ENCODE results near the gene LYZL4.
A peak's percentile ranks its signal among the peaks of the same experiment; 100 is the strongest.

LYZL4 gene

DNA sequence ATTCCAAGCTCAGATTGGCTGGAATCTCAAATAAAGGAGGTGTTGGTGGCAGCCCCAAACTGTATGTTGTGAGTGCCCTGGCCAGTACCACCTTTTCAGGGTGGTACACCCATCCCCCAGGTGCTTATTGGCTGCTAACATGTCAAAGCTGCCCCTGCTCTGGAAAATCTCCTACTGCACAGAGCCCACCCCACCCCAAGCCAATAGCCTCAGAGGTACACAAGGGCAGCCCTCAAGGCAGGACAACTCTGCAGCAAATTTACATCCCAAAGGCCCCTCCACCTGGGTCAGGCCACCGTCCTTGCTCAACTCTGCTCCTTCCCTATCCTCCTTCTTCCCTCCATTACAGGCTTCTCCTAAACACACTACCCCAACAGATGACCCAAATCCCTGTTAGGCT lies 37.1 kb upstream of the LYZL4 start:
- TF ChIP-seq, protein P1, sequence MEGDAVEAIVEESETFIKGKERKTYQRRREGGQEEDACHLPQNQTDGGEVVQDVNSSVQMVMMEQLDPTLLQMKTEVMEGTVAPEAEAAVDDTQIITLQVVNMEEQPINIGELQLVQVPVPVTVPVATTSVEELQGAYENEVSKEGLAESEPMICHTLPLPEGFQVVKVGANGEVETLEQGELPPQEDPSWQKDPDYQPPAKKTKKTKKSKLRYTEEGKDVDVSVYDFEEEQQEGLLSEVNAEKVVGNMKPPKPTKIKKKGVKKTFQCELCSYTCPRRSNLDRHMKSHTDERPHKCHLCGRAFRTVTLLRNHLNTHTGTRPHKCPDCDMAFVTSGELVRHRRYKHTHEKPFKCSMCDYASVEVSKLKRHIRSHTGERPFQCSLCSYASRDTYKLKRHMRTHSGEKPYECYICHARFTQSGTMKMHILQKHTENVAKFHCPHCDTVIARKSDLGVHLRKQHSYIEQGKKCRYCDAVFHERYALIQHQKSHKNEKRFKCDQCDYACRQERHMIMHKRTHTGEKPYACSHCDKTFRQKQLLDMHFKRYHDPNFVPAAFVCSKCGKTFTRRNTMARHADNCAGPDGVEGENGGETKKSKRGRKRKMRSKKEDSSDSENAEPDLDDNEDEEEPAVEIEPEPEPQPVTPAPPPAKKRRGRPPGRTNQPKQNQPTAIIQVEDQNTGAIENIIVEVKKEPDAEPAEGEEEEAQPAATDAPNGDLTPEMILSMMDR (IDR thresholded peaks at IDR 0.05; ENCODE audit: borderline replicate concordance, insufficient read depth, low read depth, low read length), result no peak
- H3K4me3 ChIP-seq (ENCODE audit: low read depth, low read length), result no peak overlapping the region

DNA sequence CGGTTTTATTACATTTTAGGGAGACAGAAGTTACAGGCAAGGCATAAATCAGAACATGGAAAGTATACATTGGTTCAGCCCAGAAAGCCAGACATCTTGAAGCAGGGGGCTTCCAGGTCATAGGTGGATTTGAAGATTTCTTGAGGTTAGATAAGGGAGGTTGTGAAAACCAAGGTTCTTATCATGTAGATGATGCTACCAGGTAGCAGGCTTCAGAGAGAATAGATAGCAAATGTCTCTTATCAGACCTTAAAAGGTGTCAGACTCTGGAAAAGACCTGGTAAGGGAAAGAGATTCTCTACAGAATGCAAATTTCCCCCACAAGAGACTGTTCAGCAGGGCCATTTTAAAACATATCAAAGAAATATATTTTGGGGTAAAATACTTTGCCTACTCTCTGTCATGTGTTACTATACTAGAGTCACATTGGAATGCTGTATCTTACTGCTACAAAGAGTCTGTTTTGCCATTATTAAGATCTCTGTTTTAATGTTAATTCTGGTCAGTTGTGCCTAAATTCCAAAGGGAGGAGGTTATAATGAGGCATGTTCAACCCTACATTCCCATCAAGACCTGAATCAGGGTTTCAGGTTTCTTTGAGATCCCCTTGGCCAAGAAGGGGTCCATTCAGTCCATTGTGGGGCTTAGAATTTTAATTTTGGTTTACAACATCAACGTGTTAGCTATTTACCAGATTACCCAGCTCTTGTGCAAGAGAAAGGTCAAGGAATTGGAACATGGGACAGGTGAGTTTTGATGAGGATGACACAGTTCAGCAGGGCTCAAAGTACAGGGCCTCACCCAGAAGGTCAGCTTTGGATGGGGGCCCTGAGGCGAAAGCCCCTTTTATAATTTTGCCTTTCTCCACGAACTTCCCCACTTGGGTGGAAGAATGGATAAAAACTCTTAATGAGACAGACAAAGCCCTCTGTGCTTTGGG lies 36.0 kb upstream of the LYZL4 start:
- TF ChIP-seq, protein P1 (IDR thresholded peaks at IDR 0.05; ENCODE audit: borderline replicate concordance, insufficient read depth, low read depth, low read length), result no peak
- H3K4me3 ChIP-seq (ENCODE audit: low read depth, low read length), result no peak overlapping the region

DNA sequence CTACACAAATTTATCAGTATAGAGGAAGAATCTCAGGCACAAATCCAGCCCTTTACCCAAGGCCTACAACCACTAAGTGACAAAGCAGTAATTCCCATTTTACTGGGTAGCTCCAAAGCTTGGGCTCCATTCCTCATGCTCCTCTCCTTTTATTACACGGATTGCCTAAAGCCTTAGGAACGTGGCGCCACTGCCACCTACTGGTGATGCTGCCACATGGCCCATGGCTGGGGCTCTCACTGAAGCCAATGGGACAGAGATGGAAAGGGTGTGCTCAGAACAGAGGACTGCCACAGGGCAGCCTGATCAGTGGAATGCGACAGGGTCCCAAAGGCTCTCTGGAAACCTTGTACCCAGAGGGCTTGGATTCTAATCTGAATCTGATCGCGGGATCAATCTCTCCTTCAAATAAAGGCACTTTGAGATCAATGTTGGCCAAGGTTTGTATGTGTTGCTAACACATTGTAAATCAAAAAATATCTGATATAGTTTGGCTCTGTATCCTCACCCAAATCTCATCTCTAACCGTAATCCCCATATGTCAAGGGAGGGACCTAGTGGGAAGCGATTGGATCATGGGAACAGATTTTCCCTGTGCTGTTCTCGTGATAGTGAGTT lies 33.5 kb upstream of the LYZL4 start:
- no peak overlapping the region for H3K4me3 ChIP-seq (ENCODE audit: low read depth, low read length)

DNA sequence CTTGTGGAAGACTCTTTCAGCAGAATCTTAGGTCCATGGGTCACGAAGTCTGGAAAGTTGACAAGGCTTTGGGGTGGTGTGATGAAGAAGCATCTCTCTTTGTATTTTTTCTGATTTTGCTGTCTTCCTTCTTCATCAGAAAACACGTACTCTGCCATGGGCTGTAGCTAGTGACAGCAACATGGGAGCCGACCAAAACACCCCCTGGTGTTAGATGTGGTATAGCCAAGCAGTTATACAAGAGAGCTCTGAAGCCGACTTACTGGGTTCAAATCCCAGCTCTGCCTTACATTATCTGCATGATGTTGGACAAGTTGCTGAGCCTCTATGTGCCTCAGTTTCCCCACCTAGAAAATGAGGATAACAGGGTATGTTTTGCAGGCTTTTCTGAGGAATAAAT lies 32.9 kb upstream of the LYZL4 start:
- no peak overlapping the region for H3K4me3 ChIP-seq (ENCODE audit: low read depth, low read length)
- TF ChIP-seq, protein P1 (IDR thresholded peaks at IDR 0.05; ENCODE audit: borderline replicate concordance, insufficient read depth, low read depth, low read length), result no peak

More for the DNA sequence above, 33.5 kb upstream of the LYZL4 start:
- TF ChIP-seq, protein P1 (IDR thresholded peaks at IDR 0.05; ENCODE audit: borderline replicate concordance, insufficient read depth, low read depth, low read length), result peak; percentile 95

DNA sequence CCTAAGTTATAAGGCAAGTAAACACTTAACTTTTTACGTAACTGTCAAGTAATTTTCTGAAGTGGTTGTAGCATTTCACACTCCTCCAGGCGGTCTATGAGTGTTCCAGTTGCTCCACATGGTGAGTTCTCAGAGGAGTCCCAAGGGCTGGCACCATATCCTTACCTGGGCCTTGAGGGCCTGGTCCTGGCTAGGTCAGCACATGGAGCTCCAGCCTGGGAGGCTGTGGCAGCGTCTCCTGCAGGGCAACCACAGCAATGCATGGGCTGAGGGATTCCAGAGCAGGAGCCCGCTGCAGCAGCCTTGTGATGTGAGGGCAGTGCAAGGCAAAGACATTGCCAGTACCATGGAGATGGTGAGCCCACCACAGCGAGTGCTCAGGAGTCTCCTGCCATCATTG lies 32.2 kb upstream of the LYZL4 start:
- TF ChIP-seq, protein P1 (IDR thresholded peaks at IDR 0.05; ENCODE audit: borderline replicate concordance, insufficient read depth, low read depth, low read length), result peak; percentile 29; the same call in 1 of the 2 replicates
- no peak overlapping the region for H3K4me3 ChIP-seq (ENCODE audit: low read depth, low read length)

DNA sequence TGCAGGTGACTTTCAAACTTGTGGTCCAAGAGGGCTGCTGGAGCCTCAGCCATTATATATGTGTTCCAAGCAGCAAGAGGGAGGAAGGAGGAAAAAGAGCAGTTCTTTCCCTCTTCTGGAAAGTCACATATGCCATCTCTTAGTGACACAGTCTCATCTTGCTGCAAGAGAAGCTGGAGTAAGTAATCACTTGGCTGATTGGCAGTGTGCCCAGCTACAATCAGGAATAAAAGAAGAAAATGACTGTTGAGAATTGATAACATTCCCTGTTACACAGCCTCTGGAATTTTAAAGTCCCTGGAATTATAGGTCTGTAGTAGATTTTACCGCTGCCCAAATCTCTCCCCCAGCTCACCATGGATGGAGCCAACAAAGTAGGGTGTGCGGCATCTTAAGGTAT lies 31.4 kb upstream of the LYZL4 start:
- TF ChIP-seq, protein P1 (IDR thresholded peaks at IDR 0.05; ENCODE audit: borderline replicate concordance, insufficient read depth, low read depth, low read length), result no peak

More for the DNA sequence above, 31.4 kb upstream of the LYZL4 start:
- H3K4me3 ChIP-seq (ENCODE audit: low read depth, low read length), result no peak overlapping the region

All from GM12875 (cell line).